ENCODE measurements around the gene UPK2. TPM values are rescaled to one million over a fixed set of nuclear protein-coding genes. Genes with fewer than 3 reads are reported as not detected.
A peak's percentile ranks its signal among the peaks of the same experiment; 100 is the strongest.

The UPK2 gene
- total RNA-seq, 1 donor from 2014 or later: 2.2 TPM

DNA sequence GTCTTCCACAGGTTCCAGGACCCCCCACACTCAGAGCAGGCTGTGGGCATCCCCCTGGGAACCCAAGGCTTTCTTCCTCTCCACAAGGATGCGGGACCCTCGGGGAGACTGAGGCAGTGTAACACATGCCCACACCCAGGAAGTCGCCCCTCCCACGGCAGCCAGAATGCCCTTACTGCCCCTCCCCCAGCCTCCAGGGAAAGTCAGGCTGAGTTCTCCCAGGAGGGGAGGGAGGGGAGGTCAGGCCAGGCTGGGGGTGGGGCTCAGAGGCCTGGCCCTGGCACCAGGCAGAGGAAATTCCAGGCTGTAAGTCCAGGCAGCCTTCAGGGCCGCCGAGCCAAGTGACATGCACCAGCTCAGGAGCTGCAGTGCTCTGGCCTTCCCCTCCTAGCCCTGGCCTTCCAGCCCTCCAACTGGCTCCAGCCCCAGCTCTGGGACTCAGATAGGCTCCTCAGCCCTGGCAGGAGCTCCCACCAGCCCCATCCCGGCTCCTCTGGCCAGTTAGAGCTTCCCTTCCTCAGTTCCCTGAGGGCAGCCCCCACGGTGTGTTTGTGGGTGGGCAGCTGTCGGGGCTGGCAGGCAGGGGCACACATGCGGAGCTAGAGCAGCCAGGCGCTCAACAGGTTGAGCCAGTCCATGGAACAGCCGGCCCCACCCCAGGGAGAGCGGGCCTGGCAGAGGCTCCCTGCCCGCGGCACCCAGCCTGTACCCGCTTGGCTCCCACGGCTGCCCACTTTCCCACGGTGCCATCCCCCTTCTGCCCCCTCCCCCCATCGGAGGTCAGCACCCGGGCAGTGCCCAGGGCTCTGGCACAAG, 34.0 kb upstream of the UPK2 start:
- TF ChIP-seq, protein P1, sequence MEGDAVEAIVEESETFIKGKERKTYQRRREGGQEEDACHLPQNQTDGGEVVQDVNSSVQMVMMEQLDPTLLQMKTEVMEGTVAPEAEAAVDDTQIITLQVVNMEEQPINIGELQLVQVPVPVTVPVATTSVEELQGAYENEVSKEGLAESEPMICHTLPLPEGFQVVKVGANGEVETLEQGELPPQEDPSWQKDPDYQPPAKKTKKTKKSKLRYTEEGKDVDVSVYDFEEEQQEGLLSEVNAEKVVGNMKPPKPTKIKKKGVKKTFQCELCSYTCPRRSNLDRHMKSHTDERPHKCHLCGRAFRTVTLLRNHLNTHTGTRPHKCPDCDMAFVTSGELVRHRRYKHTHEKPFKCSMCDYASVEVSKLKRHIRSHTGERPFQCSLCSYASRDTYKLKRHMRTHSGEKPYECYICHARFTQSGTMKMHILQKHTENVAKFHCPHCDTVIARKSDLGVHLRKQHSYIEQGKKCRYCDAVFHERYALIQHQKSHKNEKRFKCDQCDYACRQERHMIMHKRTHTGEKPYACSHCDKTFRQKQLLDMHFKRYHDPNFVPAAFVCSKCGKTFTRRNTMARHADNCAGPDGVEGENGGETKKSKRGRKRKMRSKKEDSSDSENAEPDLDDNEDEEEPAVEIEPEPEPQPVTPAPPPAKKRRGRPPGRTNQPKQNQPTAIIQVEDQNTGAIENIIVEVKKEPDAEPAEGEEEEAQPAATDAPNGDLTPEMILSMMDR (IDR thresholded peaks at IDR 0.05; ENCODE audit: unreplicated experiment): no peak
- H3K4me1 Mint-ChIP-seq: peaks cover 69% of the 10 kb centered on the region
- no peak for DNase-seq (ENCODE audit: low spot score in 2 of 2, unreplicated experiment in 2 of 2)
- H3K27ac Mint-ChIP-seq: peak overlapping the region; percentile 47
- no peaks in the 10 kb centered on the region for H3K27me3 Mint-ChIP-seq (ENCODE audit: low read depth)
- no peaks in the 10 kb centered on the region for H3K36me3 Mint-ChIP-seq
- H3K4me3 Mint-ChIP-seq: peak overlapping the region; percentile 91
- H3K9me3 Mint-ChIP-seq: no peaks in the 10 kb centered on the region

DNA sequence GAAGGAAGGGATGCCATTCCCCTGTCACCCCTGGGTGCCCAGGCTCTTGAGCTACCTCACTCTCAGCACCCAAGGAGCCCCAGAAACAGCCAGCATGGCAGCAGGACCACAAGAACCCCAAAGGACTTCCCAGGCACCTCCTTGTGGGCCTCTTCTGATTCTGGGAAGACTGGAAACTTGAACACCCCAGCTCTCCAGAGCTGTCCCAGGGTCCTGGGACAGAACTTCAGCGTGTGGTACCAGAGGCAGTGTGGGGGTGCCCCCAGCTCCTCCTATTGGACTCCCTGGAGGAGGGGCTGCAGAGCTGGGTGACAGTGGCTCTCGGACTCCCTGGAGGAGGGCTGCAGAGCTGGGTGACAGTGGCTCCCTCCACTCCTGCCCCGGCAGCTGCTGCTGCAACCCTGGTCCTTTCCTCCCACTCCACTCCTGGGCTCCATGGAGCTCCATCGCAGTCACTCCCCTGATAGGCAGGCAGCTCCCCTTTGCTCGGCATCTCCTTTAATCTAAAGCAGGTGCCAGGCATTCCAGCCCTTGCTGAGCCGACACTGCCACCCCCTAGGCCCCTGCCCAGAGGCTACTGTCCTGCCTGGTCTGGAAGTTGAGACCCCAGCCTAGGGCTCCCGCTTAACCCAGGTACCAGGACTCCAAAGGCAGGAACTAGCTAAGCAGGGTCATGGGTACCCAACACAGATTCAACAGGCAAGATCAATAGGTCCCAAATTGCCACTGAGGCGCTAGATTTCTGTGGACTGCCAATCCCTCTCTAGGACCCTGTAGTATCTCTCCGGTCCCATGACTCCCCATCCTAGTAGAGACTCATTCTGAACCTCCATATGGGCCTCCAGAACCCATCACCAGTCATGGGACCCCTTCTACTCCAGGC, 33.1 kb upstream of the UPK2 start:
- H3K36me3 Mint-ChIP-seq: no peaks in the 10 kb centered on the region
- H3K4me1 Mint-ChIP-seq: peaks cover 67% of the 10 kb centered on the region
- peak overlapping the region; percentile 79 for H3K27ac Mint-ChIP-seq
- TF ChIP-seq, protein P1 (IDR thresholded peaks at IDR 0.05; ENCODE audit: unreplicated experiment): no peak
- no peaks in the 10 kb centered on the region for H3K9me3 Mint-ChIP-seq
- peak overlapping the region; percentile 91 for H3K4me3 Mint-ChIP-seq
- no peak for DNase-seq (ENCODE audit: low spot score in 2 of 2, unreplicated experiment in 2 of 2)
- no peaks in the 10 kb centered on the region for H3K27me3 Mint-ChIP-seq (ENCODE audit: low read depth)

- Mint-ChIP-seq H3K9me3 (no peaks in the 10 kb centered on the region), H3K36me3 (no peaks in the 10 kb centered on the region), H3K4me1 (peaks cover 63% of the 10 kb centered on the region), H3K4me3 (peak overlapping the region; percentile 91), H3K27me3 (ENCODE audit: low read depth) (no peaks in the 10 kb centered on the region), H3K27ac (peak overlapping the region; percentile 79)
- TF ChIP-seq, protein P1 (IDR thresholded peaks at IDR 0.05; ENCODE audit: unreplicated experiment): no peak
- DNase-seq (ENCODE audit: low spot score in 2 of 2, unreplicated experiment in 2 of 2): no peak
Observed at GRCh38 chr11:118923721-118924587, 32.1 kb upstream of the UPK2 start.

DNA sequence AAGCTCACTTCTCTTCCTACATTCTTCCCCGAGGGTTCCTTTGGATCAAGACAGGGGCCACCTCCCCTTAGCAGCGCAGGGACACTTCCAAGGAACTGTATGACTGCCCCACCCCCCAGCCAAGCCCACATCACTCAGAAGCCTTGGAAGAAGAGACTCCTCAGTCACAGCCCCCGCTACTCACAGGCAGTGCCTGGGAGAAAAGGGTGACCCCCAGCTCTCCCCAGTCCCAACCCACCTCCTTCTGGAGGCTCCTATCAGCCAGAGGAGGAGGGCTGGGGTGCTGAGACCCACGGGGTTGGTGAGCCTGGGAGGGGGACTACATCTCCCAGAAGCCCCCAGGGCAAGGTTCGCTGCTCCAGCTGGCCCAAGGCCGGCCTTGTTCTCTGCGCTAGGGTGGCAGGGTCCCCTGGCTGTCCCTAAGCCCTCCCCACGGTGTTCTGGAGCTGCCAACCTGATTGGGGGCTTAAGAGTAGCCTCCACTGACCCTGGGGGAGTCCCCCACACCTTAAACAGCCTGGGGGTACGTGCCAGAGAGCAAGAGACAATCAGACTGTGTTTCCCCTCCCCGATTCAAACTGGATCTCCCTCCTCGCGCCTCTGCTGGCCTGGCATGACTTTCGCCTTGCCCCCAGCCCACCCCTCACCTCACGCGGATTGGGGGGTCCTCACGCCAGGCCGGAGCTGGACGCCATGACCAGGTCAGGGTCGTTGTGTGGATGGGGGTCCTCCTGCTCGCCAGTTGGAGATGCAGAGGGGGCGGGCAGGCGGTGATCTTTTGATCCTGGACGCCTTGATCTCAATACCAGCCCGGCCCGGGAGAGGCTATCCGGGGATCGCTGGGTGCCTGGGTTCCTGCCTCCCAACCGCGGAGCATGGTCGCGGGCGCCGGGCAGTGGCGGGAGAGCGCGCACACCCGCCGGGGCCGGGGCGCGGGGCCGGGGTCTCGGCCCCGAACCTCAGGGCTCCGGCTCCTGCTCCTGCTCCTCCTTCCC, 31.2 kb upstream of the UPK2 start:
- Mint-ChIP-seq H3K27ac (peak overlapping the region; percentile 79), H3K9me3 (no peaks in the 10 kb centered on the region), H3K27me3 (ENCODE audit: low read depth) (no peaks in the 10 kb centered on the region), H3K4me3 (peak overlapping the region; percentile 91), H3K4me1 (peaks cover 54% of the 10 kb centered on the region), H3K36me3 (no peaks in the 10 kb centered on the region)
- TF ChIP-seq, protein P1 (IDR thresholded peaks at IDR 0.05; ENCODE audit: unreplicated experiment): no peak
- DNase-seq (ENCODE audit: low spot score in 2 of 2, unreplicated experiment in 2 of 2): peak in 1 of 2 experiments; percentile 73

Measured in mesothelial cell of epicardium (in vitro differentiated cells).